DOHH2 (cell line): ENCODE measurements around the gene S100A13.

Experiments used
- H3F3A ChIP-seq: fragments of 200-600 bp; sonication (generic), shearing (Covaris generic); 2 replicates; pipeline ENCODE4 v1.6.0; 2016; ENCODE audit warnings: antibody characterized with exemption, mild to moderate bottlenecking; ENCODE audit not compliant: control insufficient read depth, insufficient read depth
- H3K27ac ChIP-seq: fragments of 200-600 bp; sonication (generic); 2 replicates; pipeline ENCODE4 v1.5.1; 2014; ENCODE audit warnings: low read depth, mild to moderate bottlenecking, low read length, moderate library complexity
- H3K27me3 ChIP-seq: fragments of 200-600 bp; sonication (generic); 2 replicates; pipeline ENCODE4 v1.6.1; 2014; ENCODE audit warnings: mild to moderate bottlenecking, low read length, mixed read lengths; ENCODE audit not compliant: control insufficient read depth
- H3K36me3 ChIP-seq: fragments of 200-600 bp; sonication (generic); 2 replicates; pipeline ENCODE4 v1.6.1; 2014; ENCODE audit warnings: mild to moderate bottlenecking, low read length, moderate library complexity, mixed read lengths; ENCODE audit not compliant: control insufficient read depth
- H3K4me1 ChIP-seq: fragments of 200-600 bp; sonication (generic); 2 replicates; pipeline ENCODE4 v1.6.1; 2014; ENCODE audit warnings: mild to moderate bottlenecking, low read length, mixed read lengths; ENCODE audit not compliant: control insufficient read depth
- H3K4me2 ChIP-seq: fragments of 200-600 bp; sonication (generic); 2 replicates; pipeline ENCODE4 v1.6.0; 2014; ENCODE audit warnings: mild to moderate bottlenecking, low read length, moderate library complexity
- H3K4me3 ChIP-seq: fragments of 200-600 bp; sonication (generic); 2 replicates; pipeline ENCODE4 v1.5.1; 2014; ENCODE audit warnings: mild to moderate bottlenecking, low read length, mixed read lengths
- H3K79me2 ChIP-seq: fragments of 200-600 bp; sonication (generic); 2 replicates; pipeline ENCODE4 v1.6.1; 2014; ENCODE audit warnings: mild to moderate bottlenecking, low read length, mixed read lengths; ENCODE audit not compliant: control insufficient read depth
- H3K9me2 ChIP-seq: fragments of 200-600 bp; sonication (generic); replicated peaks from 2 replicates; pipeline ENCODE4 v1.6.1; 2014; ENCODE audit warnings: mild to moderate bottlenecking, low read length, mixed read lengths; ENCODE audit not compliant: control insufficient read depth
- H3K9me3 ChIP-seq: fragments of 200-600 bp; sonication (generic); 2 replicates; pipeline ENCODE4 v1.6.1; 2014; ENCODE audit warnings: antibody characterized with exemption, low read length, mixed read lengths; ENCODE audit not compliant: control insufficient read depth, insufficient read depth
- H4K20me1 ChIP-seq: fragments of 200-600 bp; sonication (generic); 2 replicates; pipeline ENCODE4 v1.6.0; 2014; ENCODE audit warnings: low read depth, mild to moderate bottlenecking, antibody characterized with exemption, low read length, moderate library complexity; ENCODE audit not compliant: control insufficient read depth, insufficient read depth
- CTCF ChIP-seq: fragments of 200-600 bp; sonication (generic); IDR thresholded peaks from one replicate; pipeline ENCODE4 v1.5.1; 2014; ENCODE audit warnings: antibody characterized with exemption, mild to moderate bottlenecking, low read depth, low read length; ENCODE audit not compliant: poor library complexity, severe bottlenecking
- EZH2phosphoT487 ChIP-seq: fragments of 200-600 bp; sonication (generic); IDR thresholded peaks from 2 replicates; pipeline ENCODE4 v1.6.1; 2017; ENCODE audit warnings: borderline replicate concordance, mild to moderate bottlenecking, antibody characterized with exemption, low read length, moderate library complexity, mixed read lengths

S100A13 gene

GRCh38 chr1:153573351-153573750, 54.0 kb downstream of the S100A13 start:
- H3K4me3 ChIP-seq: no peak overlapping the region
- peaks cover 14% of the 10 kb centered on the region for H3K27me3 ChIP-seq
- H3K9me2 ChIP-seq: no peaks in the 10 kb centered on the region
- no peaks in the 10 kb centered on the region for H3F3A ChIP-seq
- H3K36me3 ChIP-seq: no peaks in the 10 kb centered on the region
- H3K4me2 ChIP-seq: no peak overlapping the region
- TF ChIP-seq CTCF: no peak
- TF ChIP-seq EZH2phosphoT487: no peak
- no peaks in the 10 kb centered on the region for H4K20me1 ChIP-seq
- no peak overlapping the region for H3K27ac ChIP-seq
- no peaks in the 10 kb centered on the region for H3K9me3 ChIP-seq
- no peaks in the 10 kb centered on the region for H3K4me1 ChIP-seq
- no peaks in the 10 kb centered on the region for H3K79me2 ChIP-seq

- no peaks in the 10 kb centered on the region for H4K20me1 ChIP-seq
- no peaks in the 10 kb centered on the region for H3K79me2 ChIP-seq
- no peaks in the 10 kb centered on the region for H3K4me1 ChIP-seq
- no peak overlapping the region for H3K4me3 ChIP-seq
- H3K4me2 ChIP-seq: no peak overlapping the region
- no peaks in the 10 kb centered on the region for H3K9me2 ChIP-seq
- peaks cover 7% of the 10 kb centered on the region for H3K27me3 ChIP-seq
- no peak for TF ChIP-seq EZH2phosphoT487
- peak; percentile 60 for TF ChIP-seq CTCF
- no peaks in the 10 kb centered on the region for H3K9me3 ChIP-seq
- H3K27ac ChIP-seq: no peak overlapping the region
- H3F3A ChIP-seq: no peaks in the 10 kb centered on the region
- H3K36me3 ChIP-seq: no peaks in the 10 kb centered on the region
Measured at GRCh38 chr1:153572569-153573015, 54.7 kb downstream of the S100A13 start.

GRCh38 chr1:153571706-153572105, 55.6 kb downstream of the S100A13 start:
- H3K27me3 ChIP-seq: no peaks in the 10 kb centered on the region; the same call in 1 of the 2 replicates
- H3F3A ChIP-seq: no peaks in the 10 kb centered on the region
- no peaks in the 10 kb centered on the region for H3K9me2 ChIP-seq
- H3K36me3 ChIP-seq: no peaks in the 10 kb centered on the region
- H4K20me1 ChIP-seq: no peaks in the 10 kb centered on the region
- no peak overlapping the region for H3K27ac ChIP-seq
- H3K9me3 ChIP-seq: no peaks in the 10 kb centered on the region
- TF ChIP-seq CTCF (no peak), EZH2phosphoT487 (no peak)
- H3K4me3 ChIP-seq: no peak overlapping the region
- H3K4me2 ChIP-seq: no peak overlapping the region
- H3K4me1 ChIP-seq: no peaks in the 10 kb centered on the region
- no peaks in the 10 kb centered on the region for H3K79me2 ChIP-seq
